ENCODE data around the gene HLA-DQB1.

HLA-DQB1 gene

DNA sequence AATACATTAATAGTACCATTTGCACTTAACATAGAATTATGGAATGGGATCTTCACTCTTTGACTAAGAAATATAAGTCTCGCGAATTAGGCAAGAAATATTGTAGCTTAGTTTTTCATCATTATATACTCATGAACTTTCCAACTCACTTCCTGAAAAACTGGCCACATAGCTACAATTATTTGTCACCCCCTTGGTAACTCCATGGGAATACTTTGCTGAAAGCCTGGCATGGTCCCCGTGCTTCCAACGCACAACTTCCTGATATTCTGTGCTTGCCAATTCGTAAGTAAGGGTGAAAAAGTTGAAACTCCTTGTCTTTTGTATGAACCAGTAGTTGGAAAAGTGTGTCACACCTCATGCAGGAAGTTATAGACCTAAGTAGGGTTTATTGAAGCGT, 53.0 kb downstream of the HLA-DQB1 start:
- H3K36me3 ChIP-seq (ENCODE audit: control insufficient read depth, insufficient read depth, low read length), result no peaks in the 10 kb centered on the region
- WGBS, 2 experiments, result 45 to 53% methylated on average over 6 of the region's 6 CpGs
- H3K27ac ChIP-seq (ENCODE audit: insufficient read depth, low read depth, low read length, poor library complexity, severe bottlenecking), result no peak overlapping the region
- no peak overlapping the region for H3K4me3 ChIP-seq (ENCODE audit: insufficient read depth, low read depth, low read length)
- H3K9me3 ChIP-seq (ENCODE audit: control insufficient read depth, low read length), result no peaks in the 10 kb centered on the region
- no peaks in the 10 kb centered on the region for H3K4me1 ChIP-seq (ENCODE audit: control insufficient read depth, insufficient read depth, low read length)
- H3K27me3 ChIP-seq (ENCODE audit: control insufficient read depth, insufficient read depth, low read length, poor library complexity, severe bottlenecking), result no peaks in the 10 kb centered on the region

GRCh38 chr6:32610682-32611296, 55.7 kb downstream of the HLA-DQB1 start:
- no peak overlapping the region for H3K4me3 ChIP-seq (ENCODE audit: insufficient read depth, low read depth, low read length)
- no peaks in the 10 kb centered on the region for H3K36me3 ChIP-seq (ENCODE audit: control insufficient read depth, insufficient read depth, low read length)
- WGBS, 2 experiments, result 68 to 73% methylated on average over 3 of the region's 3 CpGs
- no peaks in the 10 kb centered on the region for H3K27me3 ChIP-seq (ENCODE audit: control insufficient read depth, insufficient read depth, low read length, poor library complexity, severe bottlenecking)
- no peaks in the 10 kb centered on the region for H3K4me1 ChIP-seq (ENCODE audit: control insufficient read depth, insufficient read depth, low read length)
- H3K27ac ChIP-seq (ENCODE audit: insufficient read depth, low read depth, low read length, poor library complexity, severe bottlenecking), result no peak overlapping the region
- H3K9me3 ChIP-seq (ENCODE audit: control insufficient read depth, low read length), result no peaks in the 10 kb centered on the region

- WGBS, 2 experiments, result 26 to 28% methylated on average over 8 of the region's 8 CpGs
Observed at GRCh38 chr6:32609731-32610640, 56.5 kb downstream of the HLA-DQB1 start.

More at GRCh38 chr6:32609731-32610640, 56.5 kb downstream of the HLA-DQB1 start:
- H3K27ac ChIP-seq (ENCODE audit: insufficient read depth, low read depth, low read length, poor library complexity, severe bottlenecking), result no peak overlapping the region
- H3K4me1 ChIP-seq (ENCODE audit: control insufficient read depth, insufficient read depth, low read length), result no peaks in the 10 kb centered on the region
- no peaks in the 10 kb centered on the region for H3K9me3 ChIP-seq (ENCODE audit: control insufficient read depth, low read length)
- H3K36me3 ChIP-seq (ENCODE audit: control insufficient read depth, insufficient read depth, low read length), result no peaks in the 10 kb centered on the region
- H3K4me3 ChIP-seq (ENCODE audit: insufficient read depth, low read depth, low read length), result no peak overlapping the region
- H3K27me3 ChIP-seq (ENCODE audit: control insufficient read depth, insufficient read depth, low read length, poor library complexity, severe bottlenecking), result no peaks in the 10 kb centered on the region
